Endothelial cell of umbilical vein (primary cell): ENCODE data around the gene UBASH3B.

ENCODE experiments used
- CTCF ChIP-seq, 2 donors: IDR thresholded peaks; 1 replicate in 1 of 2; 2 replicates in 1 of 2; pipeline ENCODE4 v1.5.1; 2011; ENCODE audit warnings: low read length in 2 of 2, mild to moderate bottlenecking in 2 of 2, moderate library complexity in 2 of 2, control low read depth in 1 of 2, inconsistent platforms in 1 of 2, low read depth in 1 of 2; ENCODE audit not compliant: insufficient read depth in 1 of 2; ENCODE audit errors: extremely low read depth in 1 of 2
- EZH2 ChIP-seq: IDR thresholded peaks from 2 replicates; pipeline ENCODE4 v1.6.1; 2012; ENCODE audit warnings: borderline replicate concordance, low read depth, mild to moderate bottlenecking, moderate library complexity, low read length, inconsistent platforms; ENCODE audit not compliant: severe bottlenecking
- FOS ChIP-seq: IDR thresholded peaks from 2 replicates; pipeline ENCODE4 v1.6.1; 2011; ENCODE audit warnings: mild to moderate bottlenecking, low read length, moderate library complexity, borderline replicate concordance; ENCODE audit not compliant: insufficient read depth
- JUN ChIP-seq: IDR thresholded peaks from 2 replicates; pipeline ENCODE4 v1.6.1; 2011; ENCODE audit warnings: borderline replicate concordance, low read depth; ENCODE audit not compliant: insufficient read length, insufficient read depth
- MYC ChIP-seq: IDR thresholded peaks from one replicate; pipeline ENCODE4 v1.6.1; 2011; ENCODE audit warnings: mild to moderate bottlenecking, low read depth, low read length
- POLR2A ChIP-seq: IDR thresholded peaks from 2 replicates; pipeline ENCODE4 v1.6.1; 2012; ENCODE audit warnings: low read depth, mild to moderate bottlenecking, control low read depth, low read length
- POLR2AphosphoS5 ChIP-seq: IDR thresholded peaks from 2 replicates; pipeline ENCODE4 v1.6.1; 2012; ENCODE audit warnings: low read depth, mild to moderate bottlenecking, control low read depth, low read length, moderate library complexity; ENCODE audit not compliant: insufficient read depth
- TF ChIP-seq, protein P1 (sequence below): IDR thresholded peaks from 2 replicates; pipeline ENCODE4 v1.6.1; 2011; ENCODE audit not compliant: insufficient read depth, insufficient read length

DNA sequence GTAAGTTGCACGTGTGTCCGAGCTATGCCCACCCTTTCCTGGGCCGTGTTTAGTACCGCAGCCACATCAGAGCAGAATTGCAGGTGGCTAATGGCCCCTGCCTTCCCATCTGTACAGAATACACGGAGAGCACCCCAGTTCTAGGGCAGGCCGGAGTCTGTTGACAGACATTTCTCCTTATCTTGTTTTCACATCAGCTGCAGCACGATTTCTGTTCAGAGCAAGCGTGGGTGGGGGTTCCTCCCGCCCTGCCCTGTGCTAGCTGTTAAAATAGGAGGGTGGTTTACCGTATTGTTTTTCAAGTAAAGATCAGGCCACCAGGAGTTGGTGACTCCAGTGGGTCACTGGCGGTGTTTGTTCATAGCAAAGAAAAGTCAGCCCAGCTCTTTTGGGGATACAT lies 41.1 kb downstream of the UBASH3B start:
- TF ChIP-seq, protein P1, sequence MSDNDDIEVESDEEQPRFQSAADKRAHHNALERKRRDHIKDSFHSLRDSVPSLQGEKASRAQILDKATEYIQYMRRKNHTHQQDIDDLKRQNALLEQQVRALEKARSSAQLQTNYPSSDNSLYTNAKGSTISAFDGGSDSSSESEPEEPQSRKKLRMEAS: no peak
- TF ChIP-seq CTCF (IDR thresholded peaks at IDR 0.05; ENCODE audit: extremely low read depth in 1 of 2, insufficient read depth in 1 of 2, low read depth in 1 of 2, low read length in 2 of 2): no peak
- TF ChIP-seq POLR2A: no peak
- no peak for TF ChIP-seq POLR2AphosphoS5
- no peak for TF ChIP-seq EZH2
- no peak for TF ChIP-seq FOS
- TF ChIP-seq JUN: no peak
- TF ChIP-seq MYC: no peak
